Heart left ventricle (tissue), 16 donors: ENCODE measurements around the gene LCMT2. TPM values are rescaled to one million over a fixed set of nuclear protein-coding genes. Genes with fewer than 3 reads are reported as not detected.

Experiments used
- ATAC-seq, 4 donors: fragments of 200-7000 bp; cut with Tn5 transposase; one replicate each; pipeline ENCODE4 v1.9.1; 2020 to 2022; ENCODE audit warnings: moderate library complexity in 4 of 4, mild to moderate bottlenecking in 3 of 4, moderate number of reproducible peaks in 1 of 4
- DNase-seq, 5 donors: peaks; one replicate each; pipeline ENCODE4 v3.0.0-alpha.2; 2020
- H3K27ac ChIP-seq, 12 donors: fragments of 200-600 bp; sonication (generic) in 4 of 12; one replicate each; pipeline versions ENCODE4 v1.5.0 to v1.8.0; 2016 to 2022; ENCODE audit warnings: mild to moderate bottlenecking in 2 of 12
- H3K27me3 ChIP-seq, 9 donors: fragments of 200-600 bp; sonication (generic) in 2 of 9; one replicate each; pipeline versions ENCODE4 v1.5.1 to v1.8.0; 2016 to 2022; ENCODE audit warnings: mild to moderate bottlenecking in 3 of 9
- H3K36me3 ChIP-seq, 9 donors: fragments of 200-600 bp; sonication (generic) in 2 of 9; one replicate each; pipeline versions ENCODE4 v1.5.0 to v1.8.0; 2018 to 2022; ENCODE audit warnings: mild to moderate bottlenecking in 2 of 9
- H3K4me1 ChIP-seq, 12 donors: fragments of 200-600 bp; sonication (generic) in 4 of 12; one replicate each; pipeline versions ENCODE4 v1.5.0 to v1.8.0; 2016 to 2022; ENCODE audit warnings: mild to moderate bottlenecking in 3 of 12
- H3K4me3 ChIP-seq, 12 donors: fragments of 200-600 bp; sonication (generic) in 4 of 12; one replicate each; pipeline versions ENCODE4 v1.5.0 to v1.8.0; 2017 to 2022; ENCODE audit warnings: mild to moderate bottlenecking in 9 of 12, moderate library complexity in 4 of 12
- H3K9me3 ChIP-seq, 12 donors: fragments of 200-600 bp; sonication (generic) in 4 of 12; one replicate each; pipeline versions ENCODE4 v1.5.0 to v1.8.0; 2016 to 2022; ENCODE audit warnings: mild to moderate bottlenecking in 1 of 12
- POLR2A ChIP-seq, 2 donors: fragments of 450-650 bp; IDR thresholded peaks; one replicate each; pipeline ENCODE4 v1.6.1; 2017; ENCODE audit warnings: antibody characterized with exemption in 2 of 2, mild to moderate bottlenecking in 2 of 2, moderate library complexity in 2 of 2
- WGBS, 4 donors: extraction: QIAGEN DNeasy Blood & Tissue Kit in 2 of 4; methylation state at CpG; one replicate each; pipeline versions ENCODE4 v1.1.5 to v1.1.7; 2013 to 2018; 5-methylcytosine and 5-hydroxymethylcytosine counted together
- intact Hi-C, 10 donors: fragments of 100-400 bp; cut with DNase I; formaldehyde crosslinking; loops; one replicate each; pipeline versions ENCODE4 v1.11.1 to v1.14.2; 2022
- polyA plus RNA-seq, 2 donors: library from polyadenylated mRNA; stranded (reverse); fragments of 200-250 nt; gene quantifications; one replicate each; pipeline ENCODE4 v1.2.3, GENCODE V29; 2013
- total RNA-seq, 9 donors: library from RNA; depleted of rRNA in 2 of 9; stranded (reverse); fragments of >200 nt in 2 of 9; fragmentation: NEBNext Ultra II Directional in 3 of 9; extraction: Animal tissue kit (Norgen Biotek cat#: 25700) in 3 of 9; gene quantifications; one replicate each; pipeline versions ENCODE4 v1.1.0 to v1.2.4, GENCODE V29; 2016 to 2023
- TF ChIP-seq, protein P1 (sequence below), 12 donors: fragments of 200-600 bp; sonication (generic) in 4 of 12; IDR thresholded peaks; one replicate each; pipeline versions ENCODE4 v1.5.0 to v1.8.0; 2018 to 2022; ENCODE audit warnings: antibody characterized with exemption in 12 of 12, mild to moderate bottlenecking in 5 of 12
- donor health status: ischemic (EF 13 %, LVEDD 7.1; RV severe dilation, severe dysfunction).
- donor health status: healthy with polysubstance abuse.
- donor health status: DM: no; HTN: yes; CAD: no.
- donor health status: DM: no; HTN: no; CAD: no.
- donor health status: ischemic (EF 25% LVEDD 6.9; RV normal size, moderate dysfunction).
- donor health status: ischemic (EF 25% LVEDD 5.7; RV mildly dilated, moderate dysfunction).
- donor health status: healthy.
- donor health status: DM: yes; HTN: yes; CAD: no.
- donor health status: ischemic (EF 35%, LVEDD 5.7; RV mildly dilated, moderate dysfunction).
- donor health status: nonischemic (EF 11% LVEDD 7.7; RV severe dilation, severe dysfunction).
- donor health status: DM: yes; HTN: yes; CAD: no.
- donor health status: PGD.
- donor health status: ischemic (EF 29% LVEDD 5.4; RV normal size, mild dysfunction).
- donor health status: nonischemic (EF 23%, LVEDD 6.1; RV moderate dilation, normal function).

The LCMT2 gene
- total and polyA plus RNA-seq, 11 donors: 1.2 to 9.1 (median 6.2) TPM

DNA sequence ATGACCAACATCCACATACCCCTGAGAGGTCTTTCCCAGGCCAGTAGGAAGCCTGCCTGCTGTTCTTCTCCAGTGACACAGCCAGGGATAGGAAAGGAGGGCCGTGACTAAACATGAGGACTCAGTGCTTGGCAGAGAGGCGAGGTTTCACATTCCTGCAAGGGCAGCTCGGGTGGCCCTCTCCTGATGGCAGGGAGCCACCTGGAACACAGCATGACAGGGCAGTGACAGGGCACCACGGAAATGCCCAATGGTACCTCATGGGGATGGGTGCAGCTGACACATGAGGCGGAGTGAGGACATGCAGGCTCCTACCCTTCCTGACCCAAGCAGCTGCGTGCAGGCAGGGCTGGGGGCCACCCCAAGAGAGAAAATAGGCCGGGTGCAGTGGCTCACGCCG, 56.2 kb downstream of the LCMT2 start:
- H3K27ac ChIP-seq: peak overlapping the region in 6 of 12 donors; percentile 43 to 66 (median 58)
- intact Hi-C loops: no loop called here
- ATAC-seq: peak; percentile 98 to 99 (median 99)

More for the DNA sequence above, 56.2 kb downstream of the LCMT2 start:
- peaks cover 0 to 6% (median 0%) of the 10 kb centered on the region in 12 donors for H3K4me1 ChIP-seq
- WGBS, 4 donors: 35 to 55% (median 41%) methylated on average over 9 of the region's 9 CpGs
- peak; percentile 81 to 94 (median 84) for DNase-seq
- no peaks in the 10 kb centered on the region for H3K36me3 ChIP-seq
- H3K9me3 ChIP-seq: peaks cover 0 to 11% (median 0%) of the 10 kb centered on the region in 12 donors
- no peak overlapping the region for H3K4me3 ChIP-seq
- TF ChIP-seq, protein P1, sequence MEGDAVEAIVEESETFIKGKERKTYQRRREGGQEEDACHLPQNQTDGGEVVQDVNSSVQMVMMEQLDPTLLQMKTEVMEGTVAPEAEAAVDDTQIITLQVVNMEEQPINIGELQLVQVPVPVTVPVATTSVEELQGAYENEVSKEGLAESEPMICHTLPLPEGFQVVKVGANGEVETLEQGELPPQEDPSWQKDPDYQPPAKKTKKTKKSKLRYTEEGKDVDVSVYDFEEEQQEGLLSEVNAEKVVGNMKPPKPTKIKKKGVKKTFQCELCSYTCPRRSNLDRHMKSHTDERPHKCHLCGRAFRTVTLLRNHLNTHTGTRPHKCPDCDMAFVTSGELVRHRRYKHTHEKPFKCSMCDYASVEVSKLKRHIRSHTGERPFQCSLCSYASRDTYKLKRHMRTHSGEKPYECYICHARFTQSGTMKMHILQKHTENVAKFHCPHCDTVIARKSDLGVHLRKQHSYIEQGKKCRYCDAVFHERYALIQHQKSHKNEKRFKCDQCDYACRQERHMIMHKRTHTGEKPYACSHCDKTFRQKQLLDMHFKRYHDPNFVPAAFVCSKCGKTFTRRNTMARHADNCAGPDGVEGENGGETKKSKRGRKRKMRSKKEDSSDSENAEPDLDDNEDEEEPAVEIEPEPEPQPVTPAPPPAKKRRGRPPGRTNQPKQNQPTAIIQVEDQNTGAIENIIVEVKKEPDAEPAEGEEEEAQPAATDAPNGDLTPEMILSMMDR (IDR thresholded peaks at IDR 0.05): no peak
- no peak for TF ChIP-seq POLR2A (IDR thresholded peaks at IDR 0.05)
- H3K27me3 ChIP-seq: peaks cover 0 to 5% (median 0%) of the 10 kb centered on the region in 9 donors

Other genes starting within 250 kb of the LCMT2 start
- 10 to 100 TPM; 21.0 to 38.9 (median 25.9) TPM for gene UBR1, start 224.5 kb downstream of the LCMT2 start, total RNA-seq
- gene UBR1, start 224.5 kb downstream of the LCMT2 start, polyA plus RNA-seq: 10 to 100 TPM in 1 of 2 donors, 1 to 10 TPM in 1; 4.9 to 10.4 TPM
- 10 to 100 TPM in 6 of 9 donors, 1 to 10 TPM in 3; 8.5 to 18.5 (median 12.8) TPM for gene TMEM62, start 197.0 kb downstream of the LCMT2 start, total RNA-seq
- gene TMEM62, start 197.0 kb downstream of the LCMT2 start, polyA plus RNA-seq: 10 to 100 TPM in 1 of 2 donors, 1 to 10 TPM in 1; 8.2 to 15.8 TPM
- gene CCNDBP1, start 145.2 kb downstream of the LCMT2 start, total RNA-seq: 10 to 100 TPM; 48.5 to 66.8 (median 59.0) TPM
- gene CCNDBP1, start 145.2 kb downstream of the LCMT2 start, polyA plus RNA-seq: 10 to 100 TPM; 29.3 to 70.1 TPM
- 1 to 10 TPM in 1 of 9 donors, under 1 TPM in 1, not detected in 7; 0.52 to 1.7 TPM for gene EPB42, start 109.6 kb downstream of the LCMT2 start, total RNA-seq
- gene EPB42, start 109.6 kb downstream of the LCMT2 start, polyA plus RNA-seq: under 1 TPM; 0.08 to 0.15 TPM
- gene TGM5, start 63.6 kb downstream of the LCMT2 start, total RNA-seq: 1 to 10 TPM in 1 of 9 donors, not detected in 8; 1.2 TPM
- gene TGM5, start 63.6 kb downstream of the LCMT2 start, polyA plus RNA-seq: not detected
- not detected for gene TGM7, start 28.3 kb downstream of the LCMT2 start, total RNA-seq
- not detected for gene TGM7, start 28.3 kb downstream of the LCMT2 start, polyA plus RNA-seq
- 10 to 100 TPM in 7 of 9 donors, 1 to 10 TPM in 2; 7.6 to 17.2 (median 12.4) TPM for gene ZSCAN29, start 40.5 kb upstream of the LCMT2 start, total RNA-seq
- gene ZSCAN29, start 40.5 kb upstream of the LCMT2 start, polyA plus RNA-seq: 1 to 10 TPM; 6.4 to 9.3 TPM
- gene TUBGCP4, start 40.5 kb upstream of the LCMT2 start, total RNA-seq: 10 to 100 TPM in 7 of 9 donors, 1 to 10 TPM in 2; 9.1 to 16.7 (median 12.5) TPM
- 10 to 100 TPM in 1 of 2 donors, 1 to 10 TPM in 1; 5.9 to 14.5 TPM for gene TUBGCP4, start 40.5 kb upstream of the LCMT2 start, polyA plus RNA-seq
- gene TP53BP1, start 162.6 kb upstream of the LCMT2 start, total RNA-seq: 10 to 100 TPM; 22.7 to 34.4 (median 27.8) TPM
- 10 to 100 TPM in 1 of 2 donors, 1 to 10 TPM in 1; 7.4 to 18.9 TPM for gene TP53BP1, start 162.6 kb upstream of the LCMT2 start, polyA plus RNA-seq
- gene MAP1A, start 187.0 kb upstream of the LCMT2 start, total RNA-seq: 100 to 1,000 TPM in 1 of 9 donors, 10 to 100 TPM in 8; 24.3 to 146 (median 37.8) TPM
- gene MAP1A, start 187.0 kb upstream of the LCMT2 start, polyA plus RNA-seq: 10 to 100 TPM in 1 of 2 donors, 1 to 10 TPM in 1; 6.0 to 21.0 TPM